HepG2 (cell line): ENCODE results near the gene POLR1D. TPM values are rescaled to one million over a fixed set of nuclear protein-coding genes. Genes with fewer than 3 reads are reported as not detected.

ENCODE experiments used
- ATAC-seq: fragments of 200-7000 bp; cut with Tn5 transposase; 3 replicates; pipeline ENCODE4 v1.9.1; 2020; ENCODE audit warnings: mild to moderate bottlenecking, moderate library complexity
- BruUV-seq: library from RNA; stranded (reverse); fragments of 400-500 nt; replicated peaks from 2 replicates; lab custom pipeline; 2021; lab: Mats Ljungman, UMichigan
- CTCF ChIA-PET: fragments of 300-600 bp; formaldehyde crosslinking; extraction: SDS; loops from one replicate; lab custom pipeline; 2021; ENCODE audit warnings: low total read pairs, inconsistent platforms, low intra/inter-chr PET ratio; lab: Yijun Ruan, JAX
- POLR2A ChIA-PET: fragments of 350-600 bp; sonication (Branson Sonifier 250); formaldehyde crosslinking; loops from one replicate; lab custom pipeline; 2020; ENCODE audit warnings: antibody characterized with exemption, inconsistent platforms; lab: Yijun Ruan, JAX
- DNase-seq: peaks from one replicate; pipeline ENCODE4 v3.0.0-alpha.2; 2015; ENCODE audit warnings: low spot score
- FAIRE-seq: peaks from 3 replicates; lab custom pipeline; 2011; peaks lifted over from hg19 to GRCh38; lab: Jason Lieb, UNC
- H2AFZ ChIP-seq: one replicate; pipeline ENCODE4 v1.6.1; 2011; ENCODE audit warnings: low read length, inconsistent platforms
- H3K27ac ChIP-seq: fragments of 300-600 bp; 3 replicates; pipeline ENCODE4 v1.8.0; 2011; ENCODE audit warnings: mixed run types, mild to moderate bottlenecking, mixed read lengths, low read length, inconsistent platforms; ENCODE audit not compliant: insufficient read depth; ENCODE audit errors: extremely low read length
- H3K27me3 ChIP-seq, 2 experiments: fragments of 200-600 bp in 1 of 2; 2 replicates in 1 of 2; 3 replicates in 1 of 2; pipeline versions ENCODE4 v1.6.0 to v1.8.0; 2011; ENCODE audit warnings: low read length in 2 of 2, mild to moderate bottlenecking in 2 of 2, moderate library complexity in 2 of 2, inconsistent platforms in 1 of 2; ENCODE audit not compliant: insufficient read depth in 2 of 2, control insufficient read depth in 1 of 2
- H3K36me3 ChIP-seq, 2 experiments: fragments of 200-600 bp in 1 of 2; replicated peaks in 1 of 2; 2 replicates in 1 of 2; 3 replicates in 1 of 2; pipeline versions ENCODE4 v1.5.1 to v1.8.0; 2011; ENCODE audit warnings: low read length in 2 of 2, inconsistent platforms in 1 of 2; ENCODE audit not compliant: insufficient read depth in 2 of 2, control insufficient read depth in 1 of 2
- H3K4me1 ChIP-seq: 2 replicates; pipeline ENCODE4 v1.5.1; 2012; ENCODE audit warnings: low read length, inconsistent platforms; ENCODE audit not compliant: insufficient read depth
- H3K4me2 ChIP-seq: 2 replicates; pipeline ENCODE4 v1.6.0; 2011; ENCODE audit warnings: low read depth, low read length, inconsistent platforms
- H3K4me3 ChIP-seq, 3 experiments: fragments of 200-600 bp in 1 of 3; sonication (generic), shearing (Covaris generic) in 1 of 3; replicated peaks in 1 of 3; 2 replicates each; pipeline ENCODE4 v1.5.1; 2011 to 2016; ENCODE audit warnings: low read length in 3 of 3, inconsistent platforms in 2 of 3, low read depth in 2 of 3, mild to moderate bottlenecking in 2 of 3, control low read depth in 1 of 3, mixed read lengths in 1 of 3; ENCODE audit not compliant: insufficient read depth in 1 of 3
- H3K79me2 ChIP-seq: one replicate; pipeline ENCODE4 v1.6.1; 2011; ENCODE audit warnings: low read length, inconsistent platforms; ENCODE audit not compliant: insufficient read depth
- H3K9ac ChIP-seq: 2 replicates; pipeline ENCODE4 v1.6.0; 2011; ENCODE audit warnings: mild to moderate bottlenecking, low read depth, low read length, inconsistent platforms; ENCODE audit not compliant: insufficient read depth
- H3K9me3 ChIP-seq: 2 replicates; pipeline ENCODE4 v1.5.1; 2012; ENCODE audit warnings: mild to moderate bottlenecking, low read length
- H4K20me1 ChIP-seq: 2 replicates; pipeline ENCODE4 v1.6.0; 2011; ENCODE audit warnings: inconsistent platforms, mild to moderate bottlenecking, low read length, moderate library complexity; ENCODE audit not compliant: insufficient read depth
- CHCHD3 ChIP-seq: sonication (generic); formaldehyde crosslinking; IDR thresholded peaks from 2 replicates; pipeline ENCODE4 v1.8.0; 2022; ENCODE audit warnings: mild to moderate bottlenecking, missing genetic modification reagents, moderate library complexity
- MATR3 ChIP-seq: sonication (generic); formaldehyde crosslinking; IDR thresholded peaks from 2 replicates; pipeline ENCODE4 v1.4.0; 2020; ENCODE audit warnings: missing genetic modification reagents
- MYNN ChIP-seq: sonication (generic); formaldehyde crosslinking; IDR thresholded peaks from 2 replicates; pipeline ENCODE4 v1.4.0; 2020; ENCODE audit warnings: mild to moderate bottlenecking, low read depth, missing genetic modification reagents
- RBAK ChIP-seq: sonication (generic); formaldehyde crosslinking; IDR thresholded peaks from 2 replicates; pipeline ENCODE4 v1.5.1; 2020; ENCODE audit warnings: mild to moderate bottlenecking, missing genetic modification reagents
- WGBS: methylation state at CpG from one replicate; pipeline ENCODE4 v1.1.6; 2017; ENCODE audit warnings: low lambda C conversion rate; 5-methylcytosine and 5-hydroxymethylcytosine counted together
- in situ Hi-C: cut with HindIII; loops from 2 replicates; pipeline ENCODE4 v1.10.0; 2017; ENCODE audit warnings: low pct_unique_long_range_greater_than_20kb; ENCODE audit not compliant: extremely low pct_ligation_motif_present
- intact Hi-C: fragments of 100-400 bp; cut with micrococcal nuclease; formaldehyde crosslinking; loops from one replicate; pipeline ENCODE4 v1.10.0; 2022; ENCODE audit not compliant: unreplicated experiment
- polyA plus RNA-seq, 8 experiments: library from polyadenylated mRNA; depleted of rRNA in 3 of 8; stranded (reverse) in 7 of 8; unstranded in 1 of 8; fragments of >200 nt; fragmentation: Illumina TruSeq in 4 of 8; extraction: Trizol in 4 of 8; gene quantifications; 2 replicates each; pipeline versions ENCODE4 v1.2.1 to v1.2.3, GENCODE V29; 2011 to 2016; ENCODE audit warnings: low read depth in 4 of 8, missing spikeins in 1 of 8, mixed read lengths in 1 of 8; ENCODE audit not compliant: insufficient read depth in 1 of 8
- total RNA-seq, 5 experiments: library from RNA; depleted of rRNA; stranded (reverse); fragments of >200 nt; fragmentation: Illumina TruSeq; extraction: Trizol; gene quantifications; 2 replicates each; pipeline ENCODE4 v1.2.3, GENCODE V29; 2016; ENCODE audit warnings: low read depth in 1 of 5

POLR1D gene
- total and polyA plus RNA-seq, 2 of the 13 experiments (the other 11 are each of a cell fraction or from before 2014, with no cell fraction given) = 183 to 490 TPM

- no peak for ATAC-seq
- H3K9me3 ChIP-seq = no peaks in the 10 kb centered on the region
- no peak for TF ChIP-seq CHCHD3 (CRISPR knock-in tag)
- TF ChIP-seq, all 625 proteins: peak for 0
- BruUV-seq = no TSS peak
- peaks cover 1 to 2% of the 10 kb centered on the region in 2 experiments; a peak in 2 of 5 replicates for H3K36me3 ChIP-seq
- H3K4me1 ChIP-seq = peaks cover 17% of the 10 kb centered on the region
- intact Hi-C loops (no loop called here), in situ Hi-C loops (no loop called here)
- H3K4me3 ChIP-seq = no peak overlapping the region
- no peak overlapping the region for H3K9ac ChIP-seq
- WGBS = 96% methylated on average over 6 of the region's 6 CpGs
- H3K27me3 ChIP-seq = no peaks in the 10 kb centered on the region
- POLR2A ChIA-PET = no interaction called here
- no peak overlapping the region for H2AFZ ChIP-seq
- no peak overlapping the region for H3K27ac ChIP-seq
- H4K20me1 ChIP-seq = no peaks in the 10 kb centered on the region
- FAIRE-seq (no peak), DNase-seq (no peak)
- H3K4me2 ChIP-seq = no peak overlapping the region
- CTCF ChIA-PET = no interaction called here
- H3K79me2 ChIP-seq = no peaks in the 10 kb centered on the region
These were observed 38.8 kb downstream of the POLR1D start for GRCh38 chr13:27660511-27660910.

GRCh38 chr13:27661017-27661416 lies 39.3 kb downstream of the POLR1D start:
- Histone ChIP-seq H3K9me3 (no peaks in the 10 kb centered on the region), H3K27me3 (no peaks in the 10 kb centered on the region), H3K4me3 (no peak overlapping the region), H3K36me3 (peaks cover 4 to 6% of the 10 kb centered on the region in 2 experiments; a peak in 3 of 5 replicates), H3K9ac (no peak overlapping the region), H2AFZ (no peak overlapping the region), H3K79me2 (no peaks in the 10 kb centered on the region), H4K20me1 (no peaks in the 10 kb centered on the region), H3K27ac (no peak overlapping the region), H3K4me1 (peaks cover 15% of the 10 kb centered on the region), H3K4me2 (no peak overlapping the region)
- POLR2A ChIA-PET = no interaction called here
- in situ Hi-C loops = no loop called here
- no TSS peak for BruUV-seq
- intact Hi-C loops = no loop called here
- ATAC-seq = no peak
- TF ChIP-seq MATR3 (CRISPR knock-in tag) (no peak), RBAK (CRISPR knock-in tag) (no peak), MYNN (CRISPR knock-in tag) (no peak)
- no peak for FAIRE-seq
- DNase-seq = no peak
- CTCF ChIA-PET = no interaction called here
